ENCODE results near the gene ZNF618.
"Not testable (repeated sequence)": the region's sequence is repeated elsewhere in the genome, so short reads cannot be mapped to it uniquely, and the experiment has no call there.

The ZNF618 gene

DNA sequence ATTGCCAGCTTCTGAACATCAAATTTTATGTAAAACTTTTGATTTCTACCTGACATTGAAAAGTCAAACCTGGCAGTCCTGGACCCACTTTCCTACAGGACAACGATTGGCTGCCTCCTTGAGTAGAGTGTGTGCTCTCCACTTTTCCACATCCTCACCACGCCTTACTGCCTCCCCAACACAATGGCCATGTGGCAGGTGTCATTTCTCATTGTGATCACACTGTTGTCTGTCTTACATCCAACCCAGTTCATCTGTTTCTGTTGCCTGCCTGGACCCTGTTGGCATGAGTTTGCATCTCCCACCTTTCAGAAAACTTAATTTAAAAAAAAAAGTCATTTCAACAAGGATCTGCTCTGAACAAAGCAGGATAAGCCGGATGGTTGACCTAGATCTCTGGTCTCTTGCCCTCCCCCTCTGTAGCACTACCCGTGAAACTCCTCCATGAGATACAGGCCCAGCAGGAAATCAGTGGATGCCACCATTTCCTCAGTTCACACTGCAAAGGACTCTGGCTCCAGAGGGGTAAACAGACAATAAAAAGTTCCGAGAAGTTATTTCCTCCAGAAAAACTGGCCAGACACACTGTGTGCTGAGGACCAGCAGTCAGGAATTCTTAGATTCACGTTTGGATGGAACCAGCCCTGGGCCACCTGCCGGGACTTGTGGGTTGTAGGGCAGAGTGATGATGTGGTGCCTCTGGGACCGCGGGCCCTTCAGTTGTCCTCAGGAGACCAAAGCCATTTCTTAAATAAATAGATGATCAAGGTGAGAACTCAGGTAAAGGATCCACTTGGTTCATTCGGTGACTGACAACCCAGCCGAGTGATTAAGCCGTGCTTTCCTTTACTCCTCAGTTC, 153.4 kb downstream of the ZNF618 start:
- no peak for DNase-seq

DNA sequence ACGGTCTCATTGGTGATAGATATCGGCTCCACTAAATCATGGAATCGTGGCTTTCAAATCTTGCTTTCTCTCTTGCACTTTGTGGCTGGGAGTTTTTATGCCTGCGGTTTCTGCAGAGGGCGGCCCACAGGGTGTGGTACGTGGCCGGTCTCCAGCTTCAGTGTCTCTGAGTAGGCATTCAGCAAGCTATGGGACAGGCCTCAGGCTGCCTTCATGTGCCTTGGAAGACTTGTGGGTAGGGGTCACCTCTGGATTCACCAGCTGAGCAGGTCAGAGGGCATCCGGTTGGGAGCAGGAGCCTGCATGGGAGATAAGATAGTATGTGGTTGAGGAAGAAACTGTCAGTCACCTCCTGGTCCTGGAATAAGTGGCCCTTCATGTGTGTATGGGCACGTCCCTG, 154.3 kb downstream of the ZNF618 start:
- DNase-seq: peak; percentile 31

GRCh38 chr9:114031037-114031630, 155.0 kb downstream of the ZNF618 start:
- DNase-seq: no peak

DNA sequence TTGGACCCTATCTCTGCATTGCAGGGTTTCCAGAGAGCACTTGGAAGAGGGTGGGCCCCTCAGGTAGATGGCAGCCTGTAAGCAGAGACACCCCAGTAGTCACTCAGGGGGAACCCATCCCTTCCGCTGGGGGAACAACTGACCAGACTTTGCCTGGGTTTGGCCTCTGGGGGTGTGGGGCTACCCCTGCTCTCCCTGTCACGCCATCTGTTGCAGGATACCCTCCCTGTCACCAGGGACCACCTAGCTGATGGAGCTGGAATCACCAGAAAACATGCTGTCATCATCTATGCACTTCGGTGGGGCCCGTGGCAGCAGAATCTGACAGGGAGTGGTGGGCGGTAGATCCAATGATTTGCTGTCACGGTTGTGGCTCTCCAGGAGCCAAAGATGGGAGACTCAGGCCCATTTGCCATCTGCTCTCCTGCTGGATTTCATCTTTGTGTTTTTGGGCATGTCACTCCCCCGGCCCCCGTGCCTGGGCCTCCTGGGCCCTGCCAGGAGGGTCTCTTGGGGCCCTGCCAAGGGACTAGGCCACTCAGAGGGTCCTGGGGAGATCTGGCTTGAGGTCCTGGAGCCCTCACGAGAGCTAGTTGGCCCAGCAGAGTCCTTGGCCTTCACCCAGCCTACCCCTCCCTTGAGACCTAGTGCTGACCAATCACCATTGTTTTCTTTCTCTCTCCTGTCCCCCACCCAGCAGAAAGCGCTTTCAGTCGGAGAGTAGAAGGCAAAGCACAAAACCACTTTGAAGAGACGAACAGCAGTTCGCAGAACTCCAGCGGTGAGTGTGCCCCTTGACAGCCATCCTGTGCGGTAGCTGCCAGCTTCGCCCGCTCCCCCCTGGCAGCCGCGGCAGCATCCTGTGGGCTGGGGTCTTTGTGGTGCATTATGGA, 156.1 kb downstream of the ZNF618 start:
- DNase-seq: no peak

GRCh38 chr9:114033397-114034103, 157.4 kb downstream of the ZNF618 start:
- peak; percentile 44 for DNase-seq

GRCh38 chr9:114034196-114034595, 158.1 kb downstream of the ZNF618 start:
- no peak for DNase-seq

DNA sequence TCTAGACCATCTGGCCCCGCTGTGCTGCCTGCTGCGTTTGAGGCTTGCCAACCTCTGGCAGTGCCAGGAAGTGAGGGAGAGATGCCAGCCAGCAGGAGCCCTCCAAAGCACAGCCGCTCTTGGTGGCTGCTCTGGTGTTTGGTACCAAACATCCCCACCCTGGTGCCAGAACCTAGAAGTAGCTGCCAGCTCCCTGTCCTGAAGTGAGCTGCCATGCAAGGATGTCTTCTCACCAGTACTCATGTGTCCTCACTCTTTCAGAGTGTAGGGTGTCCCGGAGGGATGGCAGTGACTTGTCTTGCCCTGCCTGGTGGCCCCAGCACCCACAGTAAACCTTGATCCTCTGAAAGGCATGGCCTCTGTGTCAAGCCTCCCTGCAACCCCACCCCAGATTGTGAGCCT, 158.6 kb downstream of the ZNF618 start:
- no peak for DNase-seq

DNA sequence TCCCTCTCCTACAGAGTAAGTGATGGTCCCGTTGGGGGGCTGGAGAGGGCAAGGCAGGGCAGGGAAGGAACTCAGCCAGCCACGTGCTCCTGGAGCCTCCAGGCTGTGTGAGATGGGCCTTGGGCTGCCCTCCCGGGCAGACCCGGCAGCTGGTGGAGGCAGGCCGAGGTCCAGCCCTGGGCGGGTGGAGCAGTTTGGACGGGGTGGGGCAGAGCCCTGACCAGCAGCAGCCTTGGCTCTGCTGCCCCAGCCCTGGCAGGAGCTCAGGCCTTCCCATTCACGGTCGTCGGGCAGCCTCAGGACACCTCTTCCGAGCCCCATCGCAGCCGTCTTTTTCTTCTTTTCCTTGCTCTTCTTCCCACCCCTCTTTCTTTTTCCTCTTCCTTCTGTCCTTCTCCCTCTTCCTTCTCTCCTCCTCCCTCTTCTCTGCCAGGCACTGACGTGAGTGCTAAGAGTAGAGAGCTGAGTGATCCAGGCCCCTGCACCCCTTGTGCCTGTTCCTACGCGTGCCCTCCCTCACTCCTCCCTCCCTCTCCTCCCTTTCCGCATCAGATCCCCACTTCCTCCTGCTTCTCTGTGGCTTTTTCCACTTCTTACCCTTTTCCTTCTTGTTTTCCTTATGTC, 159.2 kb downstream of the ZNF618 start:
- no peak for DNase-seq

DNA sequence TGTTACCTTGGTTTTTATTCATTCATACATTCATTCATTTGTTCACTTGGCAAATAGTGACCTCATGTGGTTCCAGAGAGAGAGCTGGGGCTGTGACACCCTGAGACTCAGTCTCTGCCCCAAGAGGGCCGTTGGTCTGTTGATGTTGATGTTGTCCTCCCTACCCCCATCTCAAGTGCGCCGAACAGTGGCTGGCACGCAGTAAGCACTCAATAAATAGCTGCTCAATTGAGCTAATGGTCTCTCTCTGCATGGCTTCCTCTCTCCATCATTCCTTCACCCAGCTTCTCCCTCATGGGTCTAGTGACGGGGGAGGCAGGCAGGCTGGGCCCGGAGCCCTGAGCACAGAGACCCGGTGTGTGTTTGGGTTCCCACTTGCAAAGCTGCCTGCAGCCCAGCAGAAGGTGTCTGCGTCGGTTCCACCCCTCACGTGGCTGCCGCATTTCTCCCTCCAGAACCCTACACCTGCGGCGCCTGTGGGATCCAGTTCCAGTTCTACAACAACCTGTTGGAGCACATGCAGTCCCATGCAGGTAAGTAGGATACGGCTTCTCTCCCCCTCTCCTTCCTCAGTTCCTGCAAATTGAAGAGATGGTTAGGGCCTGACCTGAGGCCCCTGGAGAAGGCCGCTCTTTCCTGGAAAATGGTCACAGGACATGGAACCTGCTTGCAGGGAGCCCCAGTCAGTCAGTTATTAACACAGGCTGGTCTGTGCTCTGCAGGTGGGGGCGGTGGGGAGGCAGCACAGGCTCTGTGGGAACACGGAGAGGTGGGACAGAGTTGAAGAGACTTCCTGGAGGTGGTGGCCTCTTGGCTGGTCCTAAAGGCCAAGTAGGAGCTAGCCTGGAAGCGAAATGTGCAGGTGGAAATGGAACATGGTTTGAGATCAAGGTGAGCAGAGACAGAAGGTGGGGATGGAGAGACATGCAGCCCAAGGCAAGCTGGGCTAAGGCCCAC, 160.0 kb downstream of the ZNF618 start:
- DNase-seq: no peak

DNA sequence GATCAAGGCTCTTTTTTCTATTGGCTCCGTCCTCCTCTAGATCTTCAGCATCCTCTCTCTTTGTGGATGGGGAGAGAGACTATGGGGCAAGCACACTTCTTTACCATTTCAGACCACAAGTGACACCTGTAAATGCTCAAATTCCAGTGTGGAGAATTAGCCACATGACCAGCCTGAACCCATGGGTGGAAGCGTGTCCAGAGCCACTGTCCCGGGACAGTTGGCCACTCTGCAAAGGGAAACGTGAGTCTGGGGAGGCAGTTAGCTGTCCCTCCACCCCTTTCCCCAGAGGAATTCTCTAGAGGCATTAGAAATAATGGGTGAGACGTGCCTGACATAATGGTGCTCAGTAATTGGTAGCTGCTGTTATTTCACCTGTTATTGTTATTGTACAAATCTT, 161.1 kb downstream of the ZNF618 start:
- DNase-seq: no peak

DNA sequence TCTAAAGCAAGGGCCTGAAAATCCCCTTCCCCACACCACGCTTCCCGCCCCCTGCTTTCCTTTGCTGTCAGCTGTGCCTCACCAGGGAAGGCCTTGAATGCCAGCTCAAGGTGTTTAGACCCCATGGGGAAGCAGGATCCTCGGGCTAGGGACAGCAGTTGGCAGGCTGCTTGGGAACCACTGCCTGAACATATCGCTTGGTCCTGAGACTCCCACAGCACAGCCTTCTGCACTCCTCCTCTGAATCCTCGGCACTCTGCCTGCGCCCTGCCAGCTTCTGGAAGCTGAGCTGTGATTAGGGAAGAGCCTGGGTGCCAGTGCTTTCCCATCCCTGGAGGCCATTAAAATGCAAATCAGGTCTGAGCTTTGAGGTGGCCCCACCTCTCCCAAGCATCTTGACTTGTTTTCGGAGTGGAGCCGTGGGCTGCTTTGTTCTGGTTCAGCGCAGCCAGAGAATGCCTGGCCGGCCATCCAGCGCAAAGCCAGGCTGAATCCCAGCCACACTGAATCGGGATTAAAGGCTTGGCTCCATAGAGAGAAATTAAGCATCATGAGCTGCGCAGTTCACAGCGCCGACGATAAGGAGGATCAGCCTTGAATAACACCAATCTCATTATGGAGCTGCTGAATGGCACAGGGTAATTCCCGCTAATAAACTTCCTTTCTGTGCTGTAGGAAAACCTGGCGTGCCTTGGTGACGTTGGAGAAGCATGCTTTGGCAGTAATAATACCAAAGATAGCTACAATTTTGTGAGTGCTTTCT, 162.0 kb downstream of the ZNF618 start:
- no peak for DNase-seq

GRCh38 chr9:114038724-114039313, 162.7 kb downstream of the ZNF618 start:
- no peak for DNase-seq

- DNase-seq: no peak
Measured at GRCh38 chr9:114039484-114039883, 163.4 kb downstream of the ZNF618 start.

DNA sequence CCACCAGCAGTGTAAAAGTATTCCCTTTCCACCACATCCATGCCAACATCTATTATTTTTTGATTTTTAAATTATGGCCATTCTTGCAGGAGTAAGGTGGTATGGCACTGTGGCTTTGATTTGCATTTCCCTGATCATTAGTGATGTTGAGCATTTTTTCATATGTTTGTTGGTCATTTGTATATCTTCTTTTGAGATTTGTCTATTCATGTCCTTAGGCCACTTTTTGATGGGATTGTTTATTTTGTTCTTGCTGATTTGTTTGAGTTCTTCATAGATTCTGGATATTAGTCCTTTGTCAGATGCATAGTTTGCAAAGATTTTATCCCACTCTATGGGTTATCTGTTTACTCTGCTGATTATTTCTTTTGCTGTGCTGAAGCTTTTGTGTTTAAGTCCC, 167.6 kb downstream of the ZNF618 start:
- DNase-seq: not testable (repeated sequence)

GRCh38 chr9:114046237-114046755, 170.2 kb downstream of the ZNF618 start:
- DNase-seq: no peak

GRCh38 chr9:114046875-114047274, 170.8 kb downstream of the ZNF618 start:
- no peak for DNase-seq

GRCh38 chr9:114047717-114048116, 171.6 kb downstream of the ZNF618 start:
- DNase-seq: peak; percentile 46

DNA sequence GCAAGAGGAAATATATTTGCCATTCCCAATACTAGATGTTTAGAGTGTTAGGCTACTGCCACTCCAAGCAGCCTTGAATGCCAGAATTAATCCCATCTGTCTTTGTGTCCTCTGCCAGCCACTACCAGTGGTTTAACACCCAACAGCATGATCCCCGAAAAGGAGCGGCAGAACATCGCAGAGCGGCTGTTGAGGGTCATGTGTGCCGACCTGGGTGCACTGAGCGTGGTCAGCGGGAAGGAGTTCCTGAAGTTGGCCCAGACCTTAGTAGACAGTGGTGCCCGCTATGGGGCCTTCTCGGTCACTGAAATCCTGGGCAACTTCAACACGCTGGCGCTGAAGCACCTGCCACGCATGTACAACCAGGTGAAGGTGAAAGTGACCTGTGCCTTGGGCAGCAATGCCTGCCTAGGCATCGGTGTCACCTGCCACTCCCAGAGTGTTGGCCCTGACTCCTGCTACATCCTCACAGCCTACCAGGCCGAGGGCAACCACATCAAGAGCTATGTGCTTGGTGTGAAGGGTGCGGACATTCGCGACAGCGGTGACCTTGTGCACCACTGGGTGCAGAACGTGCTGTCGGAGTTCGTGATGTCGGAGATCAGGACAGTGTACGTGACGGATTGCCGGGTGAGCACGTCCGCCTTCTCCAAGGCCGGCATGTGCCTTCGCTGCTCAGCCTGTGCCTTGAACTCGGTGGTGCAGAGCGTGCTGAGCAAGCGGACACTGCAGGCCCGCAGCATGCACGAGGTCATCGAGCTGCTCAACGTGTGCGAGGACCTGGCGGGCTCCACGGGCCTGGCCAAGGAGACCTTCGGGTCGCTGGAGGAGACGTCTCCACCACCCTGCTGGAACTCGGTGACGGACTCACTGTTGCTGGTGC, 172.7 kb downstream of the ZNF618 start:
- DNase-seq: no peak
